Left lung (tissue), 10 donors: Measurements from ENCODE around the gene MACROD2. TPM values are rescaled to one million over a fixed set of nuclear protein-coding genes. Genes with fewer than 3 reads are reported as not detected.
"Not testable (repeated sequence)": the region's sequence is repeated elsewhere in the genome, so short reads cannot be mapped to it uniquely, and the experiment has no call there.

ENCODE experiments used
- ATAC-seq: fragments of 200-7000 bp; cut with Tn5 transposase; one replicate; pipeline ENCODE4 v1.9.1; 2020; ENCODE audit warnings: moderate library complexity
- DNase-seq, 4 donors: peaks; one replicate each; pipeline ENCODE4 v3.0.0-alpha.2; 2013 to 2020
- H3K27ac ChIP-seq, 2 donors: fragments of 200-600 bp; sonication (generic) in 1 of 2; one replicate each; pipeline versions ENCODE4 v1.5.0 to v1.8.0; 2020 to 2021
- H3K27me3 ChIP-seq, 2 donors: fragments of 200-600 bp; sonication (generic) in 1 of 2; one replicate each; pipeline versions ENCODE4 v1.5.0 to v1.8.0; 2020 to 2021
- H3K36me3 ChIP-seq, 2 donors: fragments of 200-600 bp; sonication (generic) in 1 of 2; one replicate each; pipeline versions ENCODE4 v1.5.0 to v1.8.0; 2020 to 2021
- H3K4me1 ChIP-seq, 2 donors: fragments of 200-600 bp; one replicate each; pipeline ENCODE4 v1.8.0; 2021
- H3K4me3 ChIP-seq, 2 donors: fragments of 200-600 bp; sonication (generic) in 1 of 2; one replicate each; pipeline versions ENCODE4 v1.5.0 to v1.8.0; 2020 to 2021; ENCODE audit warnings: mild to moderate bottlenecking in 1 of 2
- H3K9me3 ChIP-seq, 2 donors: fragments of 200-600 bp; sonication (generic) in 1 of 2; one replicate each; pipeline versions ENCODE4 v1.5.0 to v1.8.0; 2020 to 2021
- CTCF ChIP-seq, 2 donors: fragments of 200-600 bp; sonication (generic) in 1 of 2; IDR thresholded peaks; one replicate each; pipeline versions ENCODE4 v1.5.0 to v1.8.0; 2021; ENCODE audit warnings: antibody characterized with exemption in 2 of 2
- intact Hi-C, 2 donors: fragments of 100-400 bp; cut with DNase I; formaldehyde crosslinking; loops; one replicate each; pipeline versions ENCODE4 v1.11.2 to v1.14.2; 2022
- polyA plus RNA-seq, 6 donors: library from polyadenylated mRNA; unstranded; fragments of 120-200 nt; gene quantifications; one replicate each; pipeline ENCODE4 v1.2.1, GENCODE V29; 2013; ENCODE audit not compliant: insufficient read length in 6 of 6
- total RNA-seq, 2 donors: library from RNA; stranded (reverse); fragmentation: NEBNext Ultra II Directional; extraction: Animal tissue kit (Norgen Biotek cat#: 25700); gene quantifications; one replicate each; pipeline ENCODE4 v1.2.1, GENCODE V29; 2021
- donor health status: DM: no; HTN: yes; CAD: no.
- donor health status: DM: no; HTN: no; CAD: no.

MACROD2 gene
- total and polyA plus RNA-seq, 8 donors = 6.1 to 23.6 (median 8.9) TPM

DNA sequence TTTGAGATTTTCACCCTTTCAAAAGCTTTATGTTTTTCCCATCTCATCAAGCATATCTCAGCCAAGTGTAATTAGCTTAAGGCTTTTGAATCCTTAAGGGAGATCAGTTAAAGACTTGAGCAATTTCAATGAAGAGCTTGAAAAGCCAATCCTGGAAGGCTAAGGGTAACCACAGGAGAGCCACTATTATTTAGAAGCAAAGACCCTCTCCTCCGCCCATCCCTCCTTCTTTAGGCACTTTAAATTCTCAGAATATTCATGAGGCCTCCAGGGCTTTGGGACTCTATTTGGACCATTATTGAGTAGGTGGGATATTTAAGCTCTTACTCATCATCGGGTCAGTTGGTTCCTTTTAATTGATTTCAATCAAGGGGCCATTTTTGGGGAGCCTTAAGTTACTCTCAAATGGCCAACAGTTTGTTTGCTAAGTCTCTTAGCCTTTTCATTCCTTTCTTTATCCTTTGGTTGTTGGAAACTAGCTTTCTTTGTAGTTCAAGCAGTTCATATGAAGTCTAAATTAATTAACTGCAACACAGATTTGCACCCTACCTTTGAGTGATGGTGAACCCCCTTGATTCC is 2010.7 kb downstream of the MACROD2 start:
- no peak for DNase-seq
- no peak for ATAC-seq
- intact Hi-C loops = no loop called here
- Histone ChIP-seq H3K4me1 (no peaks in the 10 kb centered on the region), H3K9me3 (no peaks in the 10 kb centered on the region), H3K27ac (no peak overlapping the region), H3K36me3 (no peaks in the 10 kb centered on the region), H3K27me3 (no peaks in the 10 kb centered on the region), H3K4me3 (no peak overlapping the region)
- no peak for TF ChIP-seq CTCF (IDR thresholded peaks at IDR 0.05)

GRCh38 chr20:16007164-16007563 is 2011.8 kb downstream of the MACROD2 start:
- no peaks in the 10 kb centered on the region for H3K27me3 ChIP-seq

DNA sequence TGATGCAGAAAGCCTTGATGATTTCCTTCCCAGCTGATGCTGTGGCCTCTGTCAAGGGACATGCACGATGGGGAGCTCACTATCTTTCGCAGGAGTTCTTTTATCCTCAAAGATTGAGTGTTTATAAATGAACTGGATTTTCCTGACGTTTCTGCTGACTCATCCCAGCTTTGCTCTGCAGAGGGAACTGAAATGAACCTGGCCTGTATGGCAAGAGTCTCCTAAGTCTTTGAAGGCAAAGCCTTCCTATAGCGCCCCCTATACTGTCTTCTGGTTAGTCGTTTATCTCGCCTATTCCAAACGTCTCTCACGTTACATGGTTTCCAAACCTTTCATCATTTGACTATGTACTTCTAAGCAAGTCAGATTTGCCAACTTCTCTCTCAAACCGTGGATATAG is 2012.6 kb downstream of the MACROD2 start:
- ATAC-seq (no peak), DNase-seq (no peak)
- H3K4me1 ChIP-seq = no peaks in the 10 kb centered on the region
- no peaks in the 10 kb centered on the region for H3K36me3 ChIP-seq
- no peak for TF ChIP-seq CTCF (IDR thresholded peaks at IDR 0.05)
- no peaks in the 10 kb centered on the region for H3K27me3 ChIP-seq
- no peak overlapping the region for H3K4me3 ChIP-seq
- intact Hi-C loops = no loop called here
- H3K27ac ChIP-seq = no peak overlapping the region
- no peaks in the 10 kb centered on the region for H3K9me3 ChIP-seq

More at GRCh38 chr20:16007164-16007563, 2011.8 kb downstream of the MACROD2 start:
- no peaks in the 10 kb centered on the region for H3K9me3 ChIP-seq
- no peaks in the 10 kb centered on the region for H3K36me3 ChIP-seq
- H3K4me1 ChIP-seq = no peaks in the 10 kb centered on the region
- TF ChIP-seq CTCF (IDR thresholded peaks at IDR 0.05) = no peak
- ATAC-seq (no peak), DNase-seq (no peak)
- no peak overlapping the region for H3K27ac ChIP-seq
- H3K4me3 ChIP-seq = no peak overlapping the region
- intact Hi-C loops = no loop called here

DNA sequence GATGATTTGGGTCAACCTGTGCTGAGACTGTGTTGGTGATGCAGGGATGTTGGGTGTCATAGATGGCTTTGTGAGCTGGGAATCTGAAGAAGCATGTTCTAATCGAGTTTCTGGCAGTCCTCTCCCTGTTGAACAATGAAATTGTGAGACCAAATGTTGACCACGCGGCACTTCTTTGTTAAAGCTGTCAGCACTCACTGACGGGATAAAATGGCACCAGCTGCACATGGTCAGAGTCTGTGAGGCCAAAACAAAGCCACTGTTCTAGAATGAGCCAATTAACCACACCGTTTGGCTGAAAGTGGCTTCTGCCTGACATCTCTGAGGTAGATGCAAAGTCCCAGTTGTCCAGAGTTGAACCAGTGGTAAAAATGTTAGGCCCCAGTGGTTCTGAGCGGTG is 2015.7 kb downstream of the MACROD2 start:
- H3K36me3 ChIP-seq = no peaks in the 10 kb centered on the region
- ATAC-seq = no peak

DNA sequence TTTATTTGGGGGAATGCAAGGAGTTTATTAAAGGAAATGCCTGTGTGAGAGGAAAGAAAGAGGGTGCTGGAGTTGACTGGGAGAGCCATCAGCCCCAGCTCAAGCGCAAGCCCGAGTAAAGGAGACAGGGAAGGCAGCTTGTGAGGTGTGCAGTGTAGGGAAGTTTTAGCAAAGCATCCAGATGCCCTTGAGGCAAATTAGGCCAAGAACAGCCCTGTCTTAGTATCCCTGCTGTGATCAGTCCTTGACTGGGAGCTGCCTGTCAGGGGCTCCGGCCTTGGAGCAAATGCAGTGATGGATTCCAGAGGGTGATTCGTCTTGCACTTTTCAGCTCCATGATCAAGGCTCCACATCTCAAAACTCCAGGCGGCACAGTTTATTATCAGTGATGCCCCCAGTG is 2016.2 kb downstream of the MACROD2 start:
- Histone ChIP-seq H3K4me3 (no peak overlapping the region), H3K27me3 (no peaks in the 10 kb centered on the region), H3K36me3 (no peaks in the 10 kb centered on the region), H3K9me3 (no peaks in the 10 kb centered on the region), H3K27ac (no peak overlapping the region), H3K4me1 (no peaks in the 10 kb centered on the region)
- DNase-seq (no peak), ATAC-seq (no peak)
- no peak for TF ChIP-seq CTCF (IDR thresholded peaks at IDR 0.05)
- intact Hi-C loops = no loop called here

More for the DNA sequence above, 2015.7 kb downstream of the MACROD2 start:
- H3K27ac ChIP-seq = no peak overlapping the region
- TF ChIP-seq CTCF (IDR thresholded peaks at IDR 0.05) = no peak
- no peak for DNase-seq
- no peak overlapping the region for H3K4me3 ChIP-seq
- intact Hi-C loops = no loop called here
- no peaks in the 10 kb centered on the region for H3K27me3 ChIP-seq
- H3K4me1 ChIP-seq = no peaks in the 10 kb centered on the region
- no peaks in the 10 kb centered on the region for H3K9me3 ChIP-seq

- H3K27me3 ChIP-seq, ATAC-seq, H3K4me1 ChIP-seq, H3K9me3 ChIP-seq, H3K36me3 ChIP-seq, DNase-seq, intact Hi-C loops, H3K4me3 ChIP-seq, H3K27ac ChIP-seq: not testable (repeated sequence)
Observed at GRCh38 chr20:16012934-16013333, 2017.6 kb downstream of the MACROD2 start.
